Astrocyte of the cerebellum (primary cell): ENCODE results near the gene SOAT1.
A peak's percentile ranks its signal among the peaks of the same experiment; 100 is the strongest.
"Not testable (repeated sequence)": the region's sequence is repeated elsewhere in the genome, so short reads cannot be mapped to it uniquely, and the experiment has no call there.

ENCODE experiments used
- DNase-seq: peaks from one replicate; pipeline ENCODE4 v3.0.0-alpha.2; 2011; ENCODE audit warnings: low read depth
- H3K4me3 ChIP-seq: 2 replicates; pipeline ENCODE4 v1.5.1; 2011; ENCODE audit warnings: mild to moderate bottlenecking, low read depth, low read length, moderate library complexity
- in situ Hi-C: cut with HindIII; loops from 2 replicates; pipeline ENCODE4 v1.10.0; 2017; ENCODE audit warnings: low sequenced_read_pairs
- TF ChIP-seq, protein P1 (sequence below): IDR thresholded peaks from 2 replicates; pipeline ENCODE4 v1.5.1; 2012; ENCODE audit warnings: low read length, low read depth, moderate library complexity, mild to moderate bottlenecking; ENCODE audit errors: missing control alignments

SOAT1 gene

DNA sequence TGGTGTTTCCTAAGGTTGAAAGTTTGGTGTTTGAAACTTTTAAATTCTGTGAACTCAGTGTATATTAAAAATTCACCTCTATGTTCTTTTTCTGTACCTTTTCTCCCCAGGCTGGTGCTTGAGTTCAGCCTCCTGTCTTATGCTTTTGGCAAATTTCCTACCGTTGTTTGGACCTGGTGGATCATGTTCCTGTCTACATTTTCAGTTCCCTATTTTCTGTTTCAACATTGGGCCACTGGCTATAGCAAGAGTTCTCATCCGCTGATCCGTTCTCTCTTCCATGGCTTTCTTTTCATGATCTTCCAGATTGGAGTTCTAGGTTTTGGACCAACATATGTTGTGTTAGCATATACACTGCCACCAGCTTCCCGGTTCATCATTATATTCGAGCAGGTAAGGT, 47.3 kb downstream of the SOAT1 start:
- in situ Hi-C loops: no loop called here
- H3K4me3 ChIP-seq: no peak overlapping the region
- DNase-seq: no peak
- TF ChIP-seq, protein P1, sequence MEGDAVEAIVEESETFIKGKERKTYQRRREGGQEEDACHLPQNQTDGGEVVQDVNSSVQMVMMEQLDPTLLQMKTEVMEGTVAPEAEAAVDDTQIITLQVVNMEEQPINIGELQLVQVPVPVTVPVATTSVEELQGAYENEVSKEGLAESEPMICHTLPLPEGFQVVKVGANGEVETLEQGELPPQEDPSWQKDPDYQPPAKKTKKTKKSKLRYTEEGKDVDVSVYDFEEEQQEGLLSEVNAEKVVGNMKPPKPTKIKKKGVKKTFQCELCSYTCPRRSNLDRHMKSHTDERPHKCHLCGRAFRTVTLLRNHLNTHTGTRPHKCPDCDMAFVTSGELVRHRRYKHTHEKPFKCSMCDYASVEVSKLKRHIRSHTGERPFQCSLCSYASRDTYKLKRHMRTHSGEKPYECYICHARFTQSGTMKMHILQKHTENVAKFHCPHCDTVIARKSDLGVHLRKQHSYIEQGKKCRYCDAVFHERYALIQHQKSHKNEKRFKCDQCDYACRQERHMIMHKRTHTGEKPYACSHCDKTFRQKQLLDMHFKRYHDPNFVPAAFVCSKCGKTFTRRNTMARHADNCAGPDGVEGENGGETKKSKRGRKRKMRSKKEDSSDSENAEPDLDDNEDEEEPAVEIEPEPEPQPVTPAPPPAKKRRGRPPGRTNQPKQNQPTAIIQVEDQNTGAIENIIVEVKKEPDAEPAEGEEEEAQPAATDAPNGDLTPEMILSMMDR: no peak

DNA sequence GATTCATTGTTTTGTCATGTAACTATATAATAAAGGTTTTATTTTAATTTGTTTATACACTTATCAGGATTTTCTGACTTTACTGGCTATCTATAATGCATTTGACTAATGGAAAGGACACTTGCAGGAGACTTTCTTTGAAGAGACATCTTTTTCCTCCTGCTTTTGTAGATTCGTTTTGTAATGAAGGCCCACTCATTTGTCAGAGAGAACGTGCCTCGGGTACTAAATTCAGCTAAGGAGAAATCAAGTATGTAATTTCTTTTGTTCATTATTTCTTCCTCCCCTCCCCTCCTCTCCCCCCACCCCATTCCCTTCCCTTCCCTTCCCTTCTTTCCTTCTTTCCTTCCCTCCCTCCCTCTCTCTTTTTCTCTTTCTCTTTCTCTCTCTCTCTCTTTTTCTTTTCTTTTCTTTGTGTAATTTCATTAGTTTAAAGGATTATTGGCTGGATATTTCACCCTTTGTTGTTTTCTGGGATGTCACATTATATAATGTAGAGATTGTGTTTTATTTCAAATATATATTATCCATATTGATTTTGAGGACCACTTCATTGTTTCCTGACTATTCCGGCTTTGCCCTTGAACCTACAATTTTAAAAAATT, 48.4 kb downstream of the SOAT1 start:
- no peak for DNase-seq
- TF ChIP-seq, protein P1: no peak
- in situ Hi-C loops: no loop called here
- H3K4me3 ChIP-seq: no peak overlapping the region

DNA sequence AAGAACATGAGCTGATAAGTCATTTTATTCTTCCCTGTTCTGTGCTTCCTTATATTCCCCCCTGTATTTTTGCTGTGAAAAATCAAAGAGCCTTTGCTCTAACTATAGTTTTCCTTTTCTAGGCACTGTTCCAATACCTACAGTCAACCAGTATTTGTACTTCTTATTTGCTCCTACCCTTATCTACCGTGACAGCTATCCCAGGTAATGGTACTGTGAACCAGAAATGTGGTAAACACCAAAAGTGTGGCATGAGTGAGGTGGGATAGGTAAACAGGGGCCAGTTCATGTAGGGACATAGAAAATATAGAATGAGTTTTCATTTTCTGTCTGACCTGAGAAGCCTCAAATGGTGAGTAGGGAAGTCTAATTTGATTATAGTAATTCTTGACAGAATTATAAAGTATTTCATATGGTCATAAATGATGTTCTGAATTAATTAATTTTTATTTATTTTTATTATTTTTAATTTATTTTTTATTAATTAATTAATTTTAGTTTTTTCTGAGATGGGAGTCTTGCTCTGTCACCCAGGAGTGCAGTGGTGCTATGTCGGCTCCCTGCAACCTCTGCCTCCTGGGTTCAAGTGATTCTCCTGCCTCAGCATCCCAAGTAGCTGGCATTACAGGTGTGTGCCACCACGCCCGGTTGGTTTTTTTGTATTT, 49.3 kb downstream of the SOAT1 start:
- DNase-seq: no peak
- TF ChIP-seq, protein P1: no peak
- in situ Hi-C loops: no loop called here
- H3K4me3 ChIP-seq: no peak overlapping the region

DNA sequence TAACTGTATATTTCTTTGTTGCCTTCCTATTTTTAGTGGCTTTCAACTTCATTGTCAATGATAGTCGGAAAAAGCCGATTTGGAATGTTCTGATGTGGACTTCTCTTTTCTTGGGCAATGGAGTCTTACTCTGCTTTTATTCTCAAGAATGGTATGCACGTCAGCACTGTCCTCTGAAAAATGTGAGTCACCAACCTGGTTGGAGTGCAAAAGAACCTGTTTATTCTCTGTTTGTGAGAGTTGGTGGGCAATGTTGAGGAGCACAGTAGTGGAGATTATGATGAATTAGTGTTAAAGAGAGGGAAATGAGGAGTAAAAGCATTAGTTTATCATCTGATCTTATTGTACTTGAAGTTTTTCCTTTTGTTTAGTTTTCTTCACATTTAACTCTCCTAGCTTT, 57.7 kb downstream of the SOAT1 start:
- no peak overlapping the region for H3K4me3 ChIP-seq
- DNase-seq: no peak
- TF ChIP-seq, protein P1: no peak
- in situ Hi-C loops: loop anchor here (5.0 kb wide), 1 partner anchor 59 kb away; the partner anchor contains the start of gene SOAT1

DNA sequence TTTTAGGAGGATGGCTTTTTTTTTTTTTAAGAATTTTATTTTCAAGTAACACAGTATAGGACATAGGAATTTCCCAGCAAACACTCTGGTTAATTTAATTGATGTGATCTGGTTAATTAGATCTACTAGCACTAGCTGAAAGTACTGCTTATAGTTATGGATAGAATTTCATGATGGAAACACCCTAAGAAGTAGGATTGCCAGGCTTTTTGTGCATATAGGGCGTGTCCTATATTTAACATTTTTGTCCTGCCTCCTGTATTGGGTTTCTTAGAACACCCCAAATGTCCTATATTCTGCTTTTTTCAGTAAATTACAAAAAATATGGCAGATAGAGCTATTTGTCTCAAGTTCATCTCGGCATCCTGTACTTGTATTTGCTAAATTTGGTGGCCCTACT, 58.6 kb downstream of the SOAT1 start:
- no peak overlapping the region for H3K4me3 ChIP-seq
- TF ChIP-seq, protein P1: no peak
- in situ Hi-C loops: loop anchor here (5.0 kb wide), 1 partner anchor 60 kb away; the partner anchor contains the start of gene SOAT1
- no peak for DNase-seq

DNA sequence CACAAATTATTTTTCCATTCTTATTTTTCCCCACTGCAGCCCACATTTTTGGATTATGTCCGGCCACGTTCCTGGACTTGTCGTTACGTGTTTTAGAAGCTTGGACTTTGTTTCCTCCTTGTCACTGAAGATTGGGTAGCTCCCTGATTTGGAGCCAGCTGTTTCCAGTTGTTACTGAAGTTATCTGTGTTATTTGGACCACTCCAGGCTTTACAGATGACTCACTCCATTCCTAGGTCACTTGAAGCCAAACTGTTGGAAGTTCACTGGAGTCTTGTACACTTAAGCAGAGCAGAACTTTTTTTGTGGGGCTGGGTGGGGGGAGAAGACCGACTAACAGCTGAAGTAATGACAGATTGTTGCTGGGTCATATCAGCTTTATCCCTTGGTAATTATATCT, 59.9 kb downstream of the SOAT1 start:
- TF ChIP-seq, protein P1: no peak
- in situ Hi-C loops: loop anchor here (5.0 kb wide), 1 partner anchor 61 kb away; the partner anchor contains the start of gene SOAT1
- peak; percentile 15 for DNase-seq
- no peak overlapping the region for H3K4me3 ChIP-seq

DNA sequence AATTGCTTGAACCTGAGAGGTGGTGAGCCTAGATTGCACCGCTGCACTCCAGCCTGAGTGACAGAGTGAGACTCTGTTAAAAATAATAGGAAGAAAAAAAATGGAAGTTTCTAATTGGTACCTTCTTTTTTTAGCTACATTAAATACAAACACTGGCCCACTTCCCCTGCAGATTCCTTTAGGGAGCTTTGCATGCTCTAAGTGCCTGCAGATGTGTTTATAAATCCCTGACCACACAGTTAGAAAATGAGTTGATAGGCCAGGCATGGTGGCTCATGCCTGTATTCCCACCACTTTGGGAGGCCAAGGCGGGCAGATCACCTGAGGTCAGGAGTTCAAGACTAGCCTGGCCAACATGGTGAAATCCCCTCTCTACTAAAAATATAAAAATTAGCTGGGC, 68.0 kb downstream of the SOAT1 start:
- H3K4me3 ChIP-seq, DNase-seq, in situ Hi-C loops: not testable (repeated sequence)
